Activated CD4-positive, alpha-beta memory T cell treated with anti-CD3 and anti-CD28 coated beads, Interleukin-2, amount 10 ng/mL, durations not matched to agents 7 days and 5 days (primary cell): Measurements from ENCODE around the gene JADE3. TPM values are rescaled to one million over a fixed set of nuclear protein-coding genes. Genes with fewer than 3 reads are reported as not detected.
"Not testable (repeated sequence)": the region's sequence is repeated elsewhere in the genome, so short reads cannot be mapped to it uniquely, and the experiment has no call there.

ENCODE experiments used
- CTCF ChIA-PET: fragments of 350-600 bp; sonication (Branson Sonifier 250); formaldehyde crosslinking; loops from one replicate; lab custom pipeline; 2021; ENCODE audit warnings: antibody characterized with exemption, inconsistent platforms; lab: Charles Lee
- POLR2A ChIA-PET: fragments of 350-600 bp; sonication (Branson Sonifier 250); formaldehyde crosslinking; loops from one replicate; lab custom pipeline; 2021; ENCODE audit warnings: antibody characterized with exemption; lab: Charles Lee
- DNase-seq: peaks from one replicate; pipeline ENCODE4 v3.0.0-alpha.2; 2020
- H3K27ac Mint-ChIP-seq: one replicate; pipeline ENCODE4 v1.8.0; 2021; ENCODE audit warnings: mild to moderate bottlenecking, mixed read lengths
- H3K27me3 Mint-ChIP-seq: one replicate; pipeline ENCODE4 v1.8.0; 2021; ENCODE audit warnings: mixed read lengths
- H3K36me3 Mint-ChIP-seq: one replicate; pipeline ENCODE4 v1.8.0; 2021; ENCODE audit warnings: low read depth, mixed read lengths
- H3K4me1 Mint-ChIP-seq: one replicate; pipeline ENCODE4 v1.8.0; 2021; ENCODE audit warnings: mixed read lengths
- H3K4me3 Mint-ChIP-seq: one replicate; pipeline ENCODE4 v1.8.0; 2021; ENCODE audit warnings: mild to moderate bottlenecking, mixed read lengths
- H3K9me3 Mint-ChIP-seq: one replicate; pipeline ENCODE4 v1.8.0; 2021; ENCODE audit warnings: mixed read lengths
- total RNA-seq, 2 experiments: library from RNA; stranded (reverse); gene quantifications; one replicate each; pipeline ENCODE4 v1.2.3, GENCODE V29; 2021

The JADE3 gene
- total RNA-seq, 2 experiments from 2014 or later, result 1.5 to 2.2 TPM

GRCh38 chrX:46953597-46953996 lies 41.4 kb downstream of the JADE3 start:
- Mint-ChIP-seq H3K27ac (no peak overlapping the region), H3K27me3 (no peaks in the 10 kb centered on the region), H3K4me1 (peaks cover 3% of the 10 kb centered on the region), H3K36me3 (no peaks in the 10 kb centered on the region), H3K4me3 (no peak overlapping the region), H3K9me3 (no peaks in the 10 kb centered on the region)
- no peak for DNase-seq
- ChIA-PET CTCF (no interaction called here), POLR2A (no interaction called here)

GRCh38 chrX:46954716-46955115 lies 42.5 kb downstream of the JADE3 start:
- CTCF ChIA-PET, result no interaction called here
- POLR2A ChIA-PET, result no interaction called here
- Mint-ChIP-seq H3K4me1 (peaks cover 3% of the 10 kb centered on the region), H3K27ac (no peak overlapping the region), H3K36me3 (no peaks in the 10 kb centered on the region), H3K4me3 (no peak overlapping the region), H3K27me3 (no peaks in the 10 kb centered on the region), H3K9me3 (no peaks in the 10 kb centered on the region)
- no peak for DNase-seq

GRCh38 chrX:46956589-46956988 lies 44.4 kb downstream of the JADE3 start:
- H3K27ac Mint-ChIP-seq, POLR2A ChIA-PET, H3K9me3 Mint-ChIP-seq, H3K27me3 Mint-ChIP-seq, DNase-seq, H3K4me3 Mint-ChIP-seq, H3K36me3 Mint-ChIP-seq, H3K4me1 Mint-ChIP-seq: not testable (repeated sequence)
- CTCF ChIA-PET, result interaction anchor here (0.6 kb wide), 1 partner anchor 23 kb away, joined by 4 read pairs; no protein-coding TSS in a partner anchor

GRCh38 chrX:46957297-46957696 lies 45.1 kb downstream of the JADE3 start:
- DNase-seq, result no peak
- Mint-ChIP-seq H3K4me3 (no peak overlapping the region), H3K9me3 (no peaks in the 10 kb centered on the region), H3K36me3 (no peaks in the 10 kb centered on the region), H3K27me3 (no peaks in the 10 kb centered on the region), H3K4me1 (peaks cover 3% of the 10 kb centered on the region), H3K27ac (no peak overlapping the region)
- ChIA-PET CTCF (no interaction called here), POLR2A (no interaction called here)

GRCh38 chrX:46959101-46959500 lies 46.9 kb downstream of the JADE3 start:
- ChIA-PET CTCF (interaction anchor here (0.6 kb wide), 1 partner anchor 91 kb away, joined by 6 read pairs; no protein-coding TSS in a partner anchor), POLR2A (no interaction called here)
- Mint-ChIP-seq H3K27me3 (no peaks in the 10 kb centered on the region), H3K27ac (no peak overlapping the region), H3K4me1 (peaks cover under 1% of the 10 kb centered on the region), H3K4me3 (no peak overlapping the region), H3K36me3 (no peaks in the 10 kb centered on the region), H3K9me3 (no peaks in the 10 kb centered on the region)
- DNase-seq, result no peak

GRCh38 chrX:46959985-46960700 lies 47.9 kb downstream of the JADE3 start:
- Mint-ChIP-seq H3K9me3 (no peaks in the 10 kb centered on the region), H3K4me1 (peaks cover 5% of the 10 kb centered on the region), H3K36me3 (no peaks in the 10 kb centered on the region), H3K27ac (no peak overlapping the region), H3K27me3 (no peaks in the 10 kb centered on the region), H3K4me3 (no peak overlapping the region)
- CTCF ChIA-PET, result no interaction called here
- POLR2A ChIA-PET, result no interaction called here
- no peak for DNase-seq

- Mint-ChIP-seq H3K27ac (no peak overlapping the region), H3K27me3 (no peaks in the 10 kb centered on the region), H3K4me3 (no peak overlapping the region), H3K9me3 (no peaks in the 10 kb centered on the region), H3K4me1 (peaks cover 12% of the 10 kb centered on the region), H3K36me3 (no peaks in the 10 kb centered on the region)
- DNase-seq, result no peak
- ChIA-PET POLR2A (no interaction called here), CTCF (no interaction called here)
Observed at GRCh38 chrX:46961097-46961496, 48.9 kb downstream of the JADE3 start.

GRCh38 chrX:46961574-46962283 lies 49.5 kb downstream of the JADE3 start:
- Mint-ChIP-seq H3K27ac (no peak overlapping the region), H3K4me1 (peaks cover 17% of the 10 kb centered on the region), H3K9me3 (no peaks in the 10 kb centered on the region), H3K4me3 (no peak overlapping the region), H3K27me3 (no peaks in the 10 kb centered on the region), H3K36me3 (no peaks in the 10 kb centered on the region)
- DNase-seq, result no peak
- CTCF ChIA-PET, result no interaction called here
- POLR2A ChIA-PET, result no interaction called here

GRCh38 chrX:46965125-46965758 lies 53.0 kb downstream of the JADE3 start:
- H3K4me3 Mint-ChIP-seq, result no peak overlapping the region
- H3K27ac Mint-ChIP-seq, result no peak overlapping the region
- no peak for DNase-seq
- no peaks in the 10 kb centered on the region for H3K27me3 Mint-ChIP-seq
- no peaks in the 10 kb centered on the region for H3K36me3 Mint-ChIP-seq
- no peaks in the 10 kb centered on the region for H3K9me3 Mint-ChIP-seq
- CTCF ChIA-PET, result no interaction called here
- H3K4me1 Mint-ChIP-seq, result peaks cover 31% of the 10 kb centered on the region
- POLR2A ChIA-PET, result no interaction called here

- H3K27ac Mint-ChIP-seq, result peak overlapping the region; percentile 26
- POLR2A ChIA-PET, result no interaction called here
- no peaks in the 10 kb centered on the region for H3K9me3 Mint-ChIP-seq
- H3K4me1 Mint-ChIP-seq, result peaks cover 31% of the 10 kb centered on the region
- DNase-seq, result peak; percentile 16
- peak overlapping the region; percentile 3 for H3K4me3 Mint-ChIP-seq
- H3K27me3 Mint-ChIP-seq, result no peaks in the 10 kb centered on the region
- CTCF ChIA-PET, result no interaction called here
- H3K36me3 Mint-ChIP-seq, result no peaks in the 10 kb centered on the region
Observed at GRCh38 chrX:46967547-46967946, 55.3 kb downstream of the JADE3 start.

GRCh38 chrX:46977046-46977445 lies 64.8 kb downstream of the JADE3 start:
- DNase-seq, H3K27ac Mint-ChIP-seq, H3K27me3 Mint-ChIP-seq, H3K36me3 Mint-ChIP-seq, H3K4me3 Mint-ChIP-seq, H3K9me3 Mint-ChIP-seq, H3K4me1 Mint-ChIP-seq, POLR2A ChIA-PET: not testable (repeated sequence)
- CTCF ChIA-PET, result interaction anchor here (0.9 kb wide), 1 partner anchor 74 kb away, joined by 3 read pairs; no protein-coding TSS in a partner anchor

- POLR2A ChIA-PET, result no interaction called here
- DNase-seq, result peak; percentile 77
- Mint-ChIP-seq H3K36me3 (no peaks in the 10 kb centered on the region), H3K4me3 (no peak overlapping the region), H3K4me1 (peaks cover 2% of the 10 kb centered on the region), H3K27ac (no peak overlapping the region), H3K27me3 (peaks cover 3% of the 10 kb centered on the region), H3K9me3 (no peaks in the 10 kb centered on the region)
- CTCF ChIA-PET, result interaction anchor here (0.9 to 1.3 kb wide), 4 partner anchors 48 to 76 kb away, joined by 3 to 6 read pairs (median 3); no protein-coding TSS in a partner anchor
Observed at GRCh38 chrX:46978341-46979291, 66.4 kb downstream of the JADE3 start.
